ENCODE results near the gene ZNF764. TPM values are rescaled to one million over a fixed set of nuclear protein-coding genes. Genes with fewer than 3 reads are reported as not detected.

The ZNF764 gene
- total RNA-seq, 2 experiments from 2014 or later, result 13.7 to 14.2 TPM

DNA sequence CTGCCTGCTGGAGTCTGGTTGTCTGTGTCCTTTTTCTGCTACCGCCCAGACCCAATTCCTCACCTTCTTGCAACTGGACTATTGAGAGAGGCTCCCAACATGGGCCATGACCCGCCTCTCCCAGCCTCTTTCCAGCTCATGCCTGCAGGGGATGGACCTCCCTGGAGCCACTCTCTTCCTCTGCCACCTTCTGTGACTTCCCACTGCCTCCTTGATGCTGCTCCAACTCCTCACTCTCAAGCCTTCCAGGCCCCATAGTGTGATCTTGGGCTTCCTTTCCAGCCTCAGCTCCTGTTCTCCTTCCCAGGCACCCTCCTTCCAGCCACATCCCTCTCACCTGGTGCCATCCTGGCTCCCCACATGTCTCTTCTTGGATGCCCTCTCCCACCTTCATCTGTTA lies 42.9 kb downstream of the ZNF764 start:
- DNase-seq, result no peak
- no peak overlapping the region for H3K4me3 Mint-ChIP-seq
- no peaks in the 10 kb centered on the region for H3K4me1 Mint-ChIP-seq (ENCODE audit: low read depth)
- intact Hi-C loops (cut with micrococcal nuclease), result no loop called here
- peaks cover 75% of the 10 kb centered on the region for H3K36me3 Mint-ChIP-seq
- ChIA-PET CTCF (interaction anchor here (1.3 to 1.5 kb wide), 3 partner anchors 65 to 85 kb away, joined by 3 to 7 read pairs (median 5); partner anchors contain the start of gene DCTPP1), POLR2A (no interaction called here)
- no peaks in the 10 kb centered on the region for H3K27me3 Mint-ChIP-seq
- peak overlapping the region; percentile 49 for H3K27ac Mint-ChIP-seq
- H3K9me3 Mint-ChIP-seq, result no peaks in the 10 kb centered on the region

DNA sequence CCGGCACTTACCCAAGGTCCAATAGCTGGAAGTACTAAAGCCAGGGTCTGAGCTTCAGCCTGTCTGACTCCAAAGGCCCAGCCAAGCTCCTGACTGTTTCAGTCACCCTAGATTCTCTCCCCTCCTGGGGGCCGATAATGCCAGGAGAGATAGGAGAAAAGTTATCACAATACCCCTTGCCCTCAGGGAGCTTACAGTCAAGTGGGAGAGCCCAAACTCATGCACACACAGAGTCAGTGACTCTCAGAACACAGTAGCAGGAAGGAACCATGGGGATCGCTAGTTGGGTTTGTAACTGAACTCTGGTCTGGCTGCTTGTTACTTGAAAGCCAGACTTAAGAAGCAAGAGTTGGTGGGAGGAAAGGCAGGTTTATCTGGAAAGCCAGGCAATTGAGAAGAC lies 46.7 kb downstream of the ZNF764 start:
- intact Hi-C loops (cut with micrococcal nuclease), result no loop called here
- no peaks in the 10 kb centered on the region for H3K9me3 Mint-ChIP-seq
- CTCF ChIA-PET, result interaction anchor here (1.4 to 4.2 kb wide), 5 partner anchors 61 to 104 kb away, joined by 3 to 11 read pairs (median 7); partner anchors contain the start of gene DCTPP1

DNA sequence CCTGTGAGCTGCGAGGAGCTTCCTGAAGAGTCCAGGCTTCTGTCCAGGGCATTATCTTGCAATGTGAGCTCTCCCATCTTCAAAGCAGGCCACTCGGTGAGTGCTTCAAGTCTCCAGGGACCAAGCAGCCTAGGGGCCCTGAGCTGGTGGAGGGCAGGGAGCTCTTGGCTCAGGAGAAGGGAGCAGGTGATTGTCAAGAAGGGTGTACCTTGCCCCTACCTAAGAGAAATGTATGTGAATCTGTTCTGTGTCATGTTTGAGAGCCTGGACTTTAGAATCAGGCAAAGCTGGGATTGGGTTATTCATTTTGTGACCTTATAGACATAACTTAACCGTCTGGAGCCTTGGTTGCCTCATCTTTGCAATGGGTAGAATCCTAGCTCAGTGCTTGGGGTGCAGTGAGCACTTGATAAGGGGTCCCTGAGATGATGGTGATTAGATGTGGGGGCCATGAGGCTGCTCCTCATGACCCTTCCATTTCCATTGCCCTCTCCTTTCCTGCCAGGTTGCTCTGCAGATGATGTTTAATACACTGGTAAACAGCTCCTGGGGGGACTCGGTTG lies 47.7 kb downstream of the ZNF764 start:
- Mint-ChIP-seq H3K4me1 (ENCODE audit: low read depth) (peaks cover 2% of the 10 kb centered on the region), H3K27ac (peak overlapping the region; percentile 49), H3K9me3 (no peaks in the 10 kb centered on the region), H3K36me3 (peaks cover 55% of the 10 kb centered on the region), H3K27me3 (no peaks in the 10 kb centered on the region), H3K4me3 (no peak overlapping the region)
- ChIA-PET CTCF (interaction anchor here (0.6 to 4.2 kb wide), 6 partner anchors 61 to 105 kb away, joined by 3 to 11 read pairs (median 6); partner anchors contain the start of gene DCTPP1), POLR2A (no interaction called here)
- no peak for DNase-seq
- intact Hi-C loops (cut with micrococcal nuclease), result no loop called here

More for the DNA sequence above, 46.7 kb downstream of the ZNF764 start:
- DNase-seq, result no peak
- POLR2A ChIA-PET, result no interaction called here
- Mint-ChIP-seq H3K36me3 (peaks cover 60% of the 10 kb centered on the region), H3K27me3 (no peaks in the 10 kb centered on the region), H3K4me3 (no peak overlapping the region), H3K27ac (peak overlapping the region; percentile 1), H3K4me1 (ENCODE audit: low read depth) (peaks cover 2% of the 10 kb centered on the region)

DNA sequence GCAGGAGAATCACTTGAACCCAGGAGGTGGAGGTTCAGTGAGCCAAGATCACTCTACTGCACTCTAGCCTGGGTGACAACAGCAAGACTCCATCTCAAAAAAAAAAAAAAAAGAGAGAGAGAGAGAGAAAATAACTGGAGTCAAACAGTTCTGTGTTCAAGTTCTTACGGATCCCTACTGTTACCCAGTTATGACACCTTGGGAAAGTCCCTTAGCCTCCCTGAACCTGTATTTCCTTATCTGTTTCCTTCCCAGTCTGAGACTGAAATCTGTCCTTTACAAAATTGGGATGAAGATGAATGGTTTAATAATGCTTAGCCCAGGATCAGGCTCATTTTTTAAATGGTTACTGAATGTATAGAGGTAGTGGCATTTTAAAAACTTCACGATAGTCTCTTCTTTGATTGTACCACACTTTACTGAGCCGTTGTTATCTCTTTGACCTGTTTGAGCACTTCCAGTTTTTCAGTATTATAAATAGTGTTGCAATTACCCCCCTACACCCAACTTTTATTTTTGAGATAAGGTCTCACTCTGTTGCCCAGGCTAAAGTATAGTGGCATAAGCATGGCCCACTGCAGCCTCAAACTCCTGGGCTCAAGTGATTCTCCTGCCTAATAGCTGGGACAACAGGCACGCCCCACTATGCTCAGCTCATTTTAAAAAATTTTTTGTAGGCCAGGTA lies 49.0 kb downstream of the ZNF764 start:
- Mint-ChIP-seq H3K27me3 (no peaks in the 10 kb centered on the region), H3K4me3 (no peak overlapping the region), H3K9me3 (no peaks in the 10 kb centered on the region), H3K4me1 (ENCODE audit: low read depth) (peaks cover 2% of the 10 kb centered on the region), H3K36me3 (peaks cover 56% of the 10 kb centered on the region), H3K27ac (peak overlapping the region; percentile 66)
- DNase-seq, result no peak
- intact Hi-C loops (cut with micrococcal nuclease), result no loop called here
- POLR2A ChIA-PET, result interaction anchor here (1.0 kb wide), 1 partner anchor 8 kb away, joined by 3 read pairs; no protein-coding TSS in a partner anchor
- CTCF ChIA-PET, result interaction anchor here (1.3 to 4.2 kb wide), 2 partner anchors 60 to 89 kb away, joined by 5 to 11 read pairs; no protein-coding TSS in a partner anchor

Small RNAs within 50 kb of the gene (microRNA-seq; reads per million reads assigned to microRNA genes)
- 180 reads per million, percentile 73 among the genes with 10 or more reads in this experiment for gene MIR4518 (ENCODE audit: borderline microRNAs expressed, borderline number of aligned reads, borderline replicate concordance)

Other genes starting within 250 kb of the ZNF764 start
- gene CD2BP2, start 203.1 kb downstream of the ZNF764 start, total RNA-seq, result 10 to 100 TPM; 60.7 to 61.4 TPM
- gene TBC1D10B, start 187.9 kb downstream of the ZNF764 start, total RNA-seq, result 10 to 100 TPM; 54.7 to 54.8 TPM
- 1 to 10 TPM in 1 of 2 experiments, under 1 TPM in 1; 0.83 to 1.6 TPM for gene MYL11, start 183.6 kb downstream of the ZNF764 start, total RNA-seq
- gene SEPTIN1, start 175.8 kb downstream of the ZNF764 start, total RNA-seq, result 100 to 1,000 TPM; 199 to 202 TPM
- 10 to 100 TPM; 13.1 to 13.6 TPM for gene ZNF48, start 163.0 kb downstream of the ZNF764 start, total RNA-seq
- 1 to 10 TPM; 5.4 to 5.7 TPM for gene ZNF771, start 150.8 kb downstream of the ZNF764 start, total RNA-seq
- gene DCTPP1, start 128.3 kb downstream of the ZNF764 start, total RNA-seq, result 10 to 100 TPM; 87.5 to 96.6 TPM
- 10 to 100 TPM; 61.4 to 61.7 TPM for gene SEPHS2, start 112.5 kb downstream of the ZNF764 start, total RNA-seq
- 100 to 1,000 TPM; 218 to 226 TPM for gene ITGAL, start 85.6 kb downstream of the ZNF764 start, total RNA-seq
- 10 to 100 TPM; 14.2 to 14.3 TPM for gene ZNF768, start 31.8 kb downstream of the ZNF764 start, total RNA-seq
- 1 to 10 TPM; 7.2 to 7.6 TPM for gene ZNF747, start 23.5 kb downstream of the ZNF764 start, total RNA-seq
- 1 to 10 TPM; 9.2 to 9.3 TPM for gene ZNF688, start 13.3 kb upstream of the ZNF764 start, total RNA-seq
- 10 to 100 TPM; 14.0 to 15.0 TPM for gene ZNF785, start 27.3 kb upstream of the ZNF764 start, total RNA-seq
- gene ZNF689, start 52.0 kb upstream of the ZNF764 start, total RNA-seq, result 1 to 10 TPM; 8.7 to 9.9 TPM
- gene PRR14, start 92.6 kb upstream of the ZNF764 start, total RNA-seq, result 10 to 100 TPM; 73.2 to 83.2 TPM
- gene FBRS, start 100.1 kb upstream of the ZNF764 start, total RNA-seq, result 10 to 100 TPM; 91.8 to 95.6 TPM
- gene SRCAP, start 140.8 kb upstream of the ZNF764 start, total RNA-seq, result 10 to 100 TPM; 48.4 to 54.0 TPM
- gene PHKG2, start 190.1 kb upstream of the ZNF764 start, total RNA-seq, result 10 to 100 TPM; 24.1 to 27.9 TPM
- gene CFAP119, start 203.7 kb upstream of the ZNF764 start, total RNA-seq, result 1 to 10 TPM; 3.8 to 4.9 TPM
- 10 to 100 TPM; 70.9 to 72.8 TPM for gene RNF40, start 203.9 kb upstream of the ZNF764 start, total RNA-seq
- gene ZNF629, start 228.8 kb upstream of the ZNF764 start, total RNA-seq, result 1 to 10 TPM; 2.9 to 3.1 TPM

Measured in activated CD4-positive, alpha-beta memory T cell treated with anti-CD3 and anti-CD28 coated beads for 36 hours (primary cell).